ENCODE results near the gene FBXO4. TPM values are rescaled to one million over a fixed set of nuclear protein-coding genes. Genes with fewer than 3 reads are reported as not detected.

The FBXO4 gene
- polyA plus RNA-seq, 1 donor (not counting 4 experiments of a cell fraction or from before 2014, with no cell fraction given): 5.6 TPM

DNA sequence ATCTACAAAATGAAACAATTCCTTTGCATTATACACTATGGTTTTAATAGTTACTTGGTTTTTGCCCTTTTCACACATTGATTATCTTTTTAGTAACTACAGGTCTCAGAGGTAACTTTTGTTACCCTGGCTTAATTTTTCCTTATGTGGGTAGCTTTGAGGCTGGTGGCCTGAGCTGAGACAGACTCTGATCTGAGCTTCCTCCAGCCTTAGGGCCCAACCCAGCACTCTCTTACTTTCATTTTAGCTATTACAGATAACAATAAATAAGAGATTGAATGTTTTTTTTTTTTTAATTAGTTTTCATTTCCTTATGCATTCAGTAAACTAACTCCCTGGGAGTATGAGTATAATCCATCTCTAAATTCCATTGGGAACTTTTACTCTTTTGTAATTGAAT lies 39.8 kb upstream of the FBXO4 start:
- TF ChIP-seq CTCF (optimal IDR thresholded peaks at IDR 0.05 in 1 of 3, IDR thresholded peaks at IDR 0.05 in 1 of 3, conservative IDR thresholded peaks at IDR 0.05 in 1 of 3; ENCODE audit: extremely low read depth in 1 of 3, insufficient read depth in 2 of 3, low read length in 3 of 3) (no peak), EZH2 (IDR thresholded peaks at IDR 0.05; ENCODE audit: low read length) (no peak)
- Histone ChIP-seq H3K4me1 (ENCODE audit: control insufficient read depth, extremely low read depth, insufficient read depth, low read length) (no peaks in the 10 kb centered on the region), H3K9me1 (ENCODE audit: control insufficient read depth, extremely low read depth, insufficient read depth, low read length) (no peaks in the 10 kb centered on the region), H3K4me2 (ENCODE audit: control insufficient read depth, extremely low read depth, insufficient read depth, low read depth, low read length) (no peak overlapping the region), H3K9ac (ENCODE audit: control insufficient read depth, extremely low read depth, insufficient read depth, low read length) (no peak overlapping the region), H3K9me3 (ENCODE audit: control insufficient read depth, low read depth, low read length) (no peaks in the 10 kb centered on the region), H3K36me3 (ENCODE audit: control insufficient read depth in 2 of 2, extremely low read depth in 1 of 2, insufficient read depth in 2 of 2, low read length in 2 of 2) (no peaks in the 10 kb centered on the region), H3K79me2 (ENCODE audit: control insufficient read depth, insufficient read depth, low read length) (no peaks in the 10 kb centered on the region), H2AFZ (ENCODE audit: control insufficient read depth, low read length) (no peak overlapping the region), H3K27ac (ENCODE audit: control insufficient read depth, insufficient read depth, low read length) (no peak overlapping the region), H4K20me1 (ENCODE audit: control insufficient read depth, extremely low read depth, insufficient read depth, low read length) (no peaks in the 10 kb centered on the region), H3K4me3 (ENCODE audit: control insufficient read depth in 2 of 3, extremely low read depth in 1 of 3, insufficient read depth in 2 of 3, low read depth in 1 of 3, low read length in 3 of 3) (no peak overlapping the region), H3K27me3 (ENCODE audit: control insufficient read depth, extremely low read depth, insufficient read depth, low read length) (no peaks in the 10 kb centered on the region)
- no peak for DNase-seq (ENCODE audit: low read depth, low spot score)
- FAIRE-seq: no peak
- dilution Hi-C loops (cut with MboI; ENCODE audit: extremely low pct_ligation_motif_present, low sequenced_read_pairs): no loop called here

GRCh38 chr5:41891066-41891707 lies 33.9 kb upstream of the FBXO4 start:
- Histone ChIP-seq H3K36me3 (ENCODE audit: control insufficient read depth in 2 of 2, extremely low read depth in 1 of 2, insufficient read depth in 2 of 2, low read length in 2 of 2) (no peaks in the 10 kb centered on the region), H3K9me3 (ENCODE audit: control insufficient read depth, low read depth, low read length) (no peaks in the 10 kb centered on the region), H3K27ac (ENCODE audit: control insufficient read depth, insufficient read depth, low read length) (no peak overlapping the region), H3K9ac (ENCODE audit: control insufficient read depth, extremely low read depth, insufficient read depth, low read length) (no peak overlapping the region), H3K4me1 (ENCODE audit: control insufficient read depth, extremely low read depth, insufficient read depth, low read length) (no peaks in the 10 kb centered on the region), H3K27me3 (ENCODE audit: control insufficient read depth, extremely low read depth, insufficient read depth, low read length) (peaks cover 6% of the 10 kb centered on the region), H2AFZ (ENCODE audit: control insufficient read depth, low read length) (no peak overlapping the region), H3K4me3 (ENCODE audit: control insufficient read depth in 2 of 3, extremely low read depth in 1 of 3, insufficient read depth in 2 of 3, low read depth in 1 of 3, low read length in 3 of 3) (no peak overlapping the region), H3K79me2 (ENCODE audit: control insufficient read depth, insufficient read depth, low read length) (no peaks in the 10 kb centered on the region), H3K9me1 (ENCODE audit: control insufficient read depth, extremely low read depth, insufficient read depth, low read length) (no peaks in the 10 kb centered on the region), H3K4me2 (ENCODE audit: control insufficient read depth, extremely low read depth, insufficient read depth, low read depth, low read length) (no peak overlapping the region), H4K20me1 (ENCODE audit: control insufficient read depth, extremely low read depth, insufficient read depth, low read length) (no peaks in the 10 kb centered on the region)
- FAIRE-seq (no peak), DNase-seq (ENCODE audit: low read depth, low spot score) (no peak)
- no peak for TF ChIP-seq EZH2 (IDR thresholded peaks at IDR 0.05; ENCODE audit: low read length)
- no peak for TF ChIP-seq CTCF (optimal IDR thresholded peaks at IDR 0.05 in 1 of 3, IDR thresholded peaks at IDR 0.05 in 1 of 3, conservative IDR thresholded peaks at IDR 0.05 in 1 of 3; ENCODE audit: extremely low read depth in 1 of 3, insufficient read depth in 2 of 3, low read length in 3 of 3)
- dilution Hi-C loops (cut with MboI; ENCODE audit: extremely low pct_ligation_motif_present, low sequenced_read_pairs): no loop called here
